NCI-H2107 treated with DMSO at 0.1 percent for 48 hours (cell line): ENCODE results near the gene TTBK1.

Experiments used
- DNase-seq: peaks from one replicate; lab custom pipeline; 2025; ENCODE audit not compliant: unreplicated experiment; lab: John Stamatoyannopoulos, UW

The TTBK1 gene

GRCh38 chr6:43254138-43254817, 11.0 kb downstream of the TTBK1 start:
- no peak for DNase-seq

- no peak for DNase-seq
Measured at GRCh38 chr6:43254846-43255245, 11.6 kb downstream of the TTBK1 start.

GRCh38 chr6:43255408-43256054, 12.2 kb downstream of the TTBK1 start:
- no peak for DNase-seq

GRCh38 chr6:43256670-43257366, 13.5 kb downstream of the TTBK1 start:
- no peak for DNase-seq

- no peak for DNase-seq
Measured at GRCh38 chr6:43257367-43258145, 14.3 kb downstream of the TTBK1 start.

- no peak for DNase-seq
Measured at GRCh38 chr6:43258180-43258579, 14.9 kb downstream of the TTBK1 start.

GRCh38 chr6:43258807-43259686, 15.8 kb downstream of the TTBK1 start:
- no peak for DNase-seq

GRCh38 chr6:43260791-43261190, 17.5 kb downstream of the TTBK1 start:
- no peak for DNase-seq

- no peak for DNase-seq
Measured at GRCh38 chr6:43261198-43261597, 17.9 kb downstream of the TTBK1 start.

GRCh38 chr6:43262000-43262779, 18.9 kb downstream of the TTBK1 start:
- no peak for DNase-seq

- DNase-seq = no peak
Measured at GRCh38 chr6:43262780-43263313, 19.6 kb downstream of the TTBK1 start.

GRCh38 chr6:43263314-43264178, 20.3 kb downstream of the TTBK1 start:
- DNase-seq = peak; percentile 5

GRCh38 chr6:43264599-43265145, 21.4 kb downstream of the TTBK1 start:
- no peak for DNase-seq

GRCh38 chr6:43265564-43265963, 22.3 kb downstream of the TTBK1 start:
- no peak for DNase-seq

GRCh38 chr6:43267619-43268354, 24.5 kb downstream of the TTBK1 start:
- DNase-seq = no peak

- DNase-seq = no peak
Measured at GRCh38 chr6:43268355-43268700, 25.0 kb downstream of the TTBK1 start.

- no peak for DNase-seq
Measured at GRCh38 chr6:43268782-43269272, 25.5 kb downstream of the TTBK1 start.
